GM13976 (cell line): Measurements from ENCODE around the gene LUC7L3.

Experiments used
- DNase-seq: peaks from one replicate; pipeline ENCODE4 v3.0.0; 2012; ENCODE audit warnings: low spot score
- CTCF ChIP-seq: IDR thresholded peaks from 2 replicates; pipeline ENCODE4 v1.5.1; 2012; ENCODE audit warnings: borderline replicate concordance, mild to moderate bottlenecking; ENCODE audit not compliant: insufficient read depth; ENCODE audit errors: extremely low read depth, missing control alignments, control extremely low read depth
- in situ Hi-C: fragments of 300-500 bp; cut with MboI; formaldehyde crosslinking; loops from one replicate; pipeline ENCODE4 v1.12.0; 2022; ENCODE audit warnings: low sequenced_read_pairs, mixed read lengths, inconsistent platforms; ENCODE audit not compliant: unreplicated experiment

Gene LUC7L3

GRCh38 chr17:50690887-50691549 is 28.4 kb upstream of the LUC7L3 start:
- no peak for TF ChIP-seq CTCF
- peak; percentile 12 for DNase-seq
- in situ Hi-C loops: no loop called here

GRCh38 chr17:50691550-50692447 is 27.6 kb upstream of the LUC7L3 start:
- DNase-seq: no peak
- in situ Hi-C loops: no loop called here
- no peak for TF ChIP-seq CTCF

- no peak for TF ChIP-seq CTCF
- in situ Hi-C loops: no loop called here
- DNase-seq: no peak
These were observed 26.9 kb upstream of the LUC7L3 start for GRCh38 chr17:50692448-50693035.

GRCh38 chr17:50693036-50693682 is 26.2 kb upstream of the LUC7L3 start:
- in situ Hi-C loops: no loop called here
- DNase-seq: no peak
- no peak for TF ChIP-seq CTCF

GRCh38 chr17:50696365-50696879 is 23.0 kb upstream of the LUC7L3 start:
- in situ Hi-C loops: no loop called here
- DNase-seq: no peak
- no peak for TF ChIP-seq CTCF

- no peak for DNase-seq
- TF ChIP-seq CTCF: no peak
- in situ Hi-C loops: no loop called here
These were observed 22.3 kb upstream of the LUC7L3 start for GRCh38 chr17:50697062-50697461.
